ENCODE data around the gene MAB21L1. TPM values are rescaled to one million over a fixed set of nuclear protein-coding genes. Genes with fewer than 3 reads are reported as not detected.

The MAB21L1 gene
- total RNA-seq, 6 donors from 2014 or later = 0.14 TPM; not detected in 5

DNA sequence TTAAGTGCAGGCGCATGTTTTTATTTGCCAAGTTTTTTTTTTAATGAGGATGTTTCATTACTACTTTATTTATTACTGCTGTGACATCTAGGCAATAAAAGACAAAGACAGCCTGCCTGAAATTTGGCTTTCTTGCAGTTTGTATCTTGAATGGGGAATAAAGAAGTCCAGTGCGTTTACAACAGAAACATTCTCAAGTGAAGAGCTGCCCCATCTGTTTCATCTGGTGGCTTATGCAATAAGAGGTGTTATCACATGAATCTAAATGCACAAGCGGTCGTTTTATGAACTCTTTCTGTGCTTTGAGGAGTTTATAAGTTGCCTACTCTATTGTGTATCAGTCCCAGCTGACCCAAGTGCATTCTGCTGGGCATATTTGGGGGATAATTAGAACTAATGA lies 12.6 kb upstream of the MAB21L1 start:
- no peak for ATAC-seq (ENCODE audit: low FRiP score in 2 of 2)
- no peaks in the 10 kb centered on the region for H3K27me3 ChIP-seq
- no peaks in the 10 kb centered on the region for H3K36me3 ChIP-seq
- no peaks in the 10 kb centered on the region for H3K9me3 ChIP-seq
- TF ChIP-seq POLR2A (IDR thresholded peaks at IDR 0.05) (no peak), EP300 (IDR thresholded peaks at IDR 0.05) (no peak), POLR2AphosphoS5 (IDR thresholded peaks at IDR 0.05) (no peak)
- TF ChIP-seq, protein P1, sequence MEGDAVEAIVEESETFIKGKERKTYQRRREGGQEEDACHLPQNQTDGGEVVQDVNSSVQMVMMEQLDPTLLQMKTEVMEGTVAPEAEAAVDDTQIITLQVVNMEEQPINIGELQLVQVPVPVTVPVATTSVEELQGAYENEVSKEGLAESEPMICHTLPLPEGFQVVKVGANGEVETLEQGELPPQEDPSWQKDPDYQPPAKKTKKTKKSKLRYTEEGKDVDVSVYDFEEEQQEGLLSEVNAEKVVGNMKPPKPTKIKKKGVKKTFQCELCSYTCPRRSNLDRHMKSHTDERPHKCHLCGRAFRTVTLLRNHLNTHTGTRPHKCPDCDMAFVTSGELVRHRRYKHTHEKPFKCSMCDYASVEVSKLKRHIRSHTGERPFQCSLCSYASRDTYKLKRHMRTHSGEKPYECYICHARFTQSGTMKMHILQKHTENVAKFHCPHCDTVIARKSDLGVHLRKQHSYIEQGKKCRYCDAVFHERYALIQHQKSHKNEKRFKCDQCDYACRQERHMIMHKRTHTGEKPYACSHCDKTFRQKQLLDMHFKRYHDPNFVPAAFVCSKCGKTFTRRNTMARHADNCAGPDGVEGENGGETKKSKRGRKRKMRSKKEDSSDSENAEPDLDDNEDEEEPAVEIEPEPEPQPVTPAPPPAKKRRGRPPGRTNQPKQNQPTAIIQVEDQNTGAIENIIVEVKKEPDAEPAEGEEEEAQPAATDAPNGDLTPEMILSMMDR (IDR thresholded peaks at IDR 0.05) = no peak
- H3K27ac ChIP-seq = no peak overlapping the region
- DNase-seq = no peak
- no peak overlapping the region for H3K4me3 ChIP-seq
- WGBS, 2 donors = 81 to 82% methylated on average over 4 of the region's 4 CpGs
- no peaks in the 10 kb centered on the region for H3K4me1 ChIP-seq

DNA sequence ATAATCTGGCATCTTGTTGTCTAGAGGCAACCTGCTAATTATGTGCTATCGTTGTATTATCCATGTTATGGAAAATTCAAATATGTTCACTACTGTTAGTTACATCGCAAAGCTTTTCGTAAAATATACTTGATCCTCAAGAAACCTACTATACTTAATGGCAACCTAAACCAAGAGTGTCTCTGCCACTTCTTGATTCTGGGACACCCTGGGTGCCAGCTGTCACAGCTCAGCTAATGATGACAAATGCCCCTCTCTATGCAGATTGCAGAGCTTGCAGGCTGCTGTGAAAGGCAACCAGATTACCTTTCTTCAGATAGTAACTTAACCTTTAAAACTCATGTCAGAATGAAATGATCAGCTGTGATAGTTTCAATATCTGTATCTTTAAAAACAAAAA lies 8.9 kb upstream of the MAB21L1 start:
- TF ChIP-seq POLR2AphosphoS5 (IDR thresholded peaks at IDR 0.05) = no peak
- TF ChIP-seq, protein P1 (IDR thresholded peaks at IDR 0.05) = no peak
- no peak for TF ChIP-seq EP300 (IDR thresholded peaks at IDR 0.05)
- TF ChIP-seq POLR2A (IDR thresholded peaks at IDR 0.05) = no peak
- ATAC-seq (ENCODE audit: low FRiP score in 2 of 2) = no peak
- no peak for DNase-seq
- Histone ChIP-seq H3K27me3 (no peaks in the 10 kb centered on the region), H3K36me3 (no peaks in the 10 kb centered on the region), H3K4me1 (no peaks in the 10 kb centered on the region), H3K9me3 (no peaks in the 10 kb centered on the region), H3K27ac (no peak overlapping the region), H3K4me3 (no peak overlapping the region)
- 89 to 94% methylated on average over 3 of the region's 3 CpGs for WGBS, 2 donors

DNA sequence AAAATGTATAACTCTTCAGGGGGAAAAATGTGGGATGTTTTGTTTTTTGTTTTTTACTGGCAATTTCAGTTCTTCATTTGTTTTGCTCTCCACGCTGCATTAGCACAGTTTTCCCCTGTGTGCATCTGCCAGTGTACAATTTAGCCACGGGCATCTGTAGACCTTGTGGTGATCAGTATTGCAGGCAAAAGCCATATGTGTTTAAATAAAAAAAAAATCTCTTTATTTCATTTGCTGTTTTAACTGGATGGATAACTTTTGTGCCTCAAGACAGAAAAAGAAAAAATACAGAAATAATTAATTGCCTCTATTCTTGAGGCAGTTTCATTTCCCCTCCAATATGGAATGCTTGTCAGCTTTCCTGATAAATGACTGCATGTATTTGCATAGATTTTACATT lies 7.9 kb upstream of the MAB21L1 start:
- H3K9me3 ChIP-seq = no peaks in the 10 kb centered on the region
- no peak for ATAC-seq (ENCODE audit: low FRiP score in 2 of 2)
- 81 to 85% methylated on average over 2 of the region's 2 CpGs for WGBS, 2 donors
- TF ChIP-seq POLR2AphosphoS5 (IDR thresholded peaks at IDR 0.05) (no peak), EP300 (IDR thresholded peaks at IDR 0.05) (no peak)
- no peaks in the 10 kb centered on the region for H3K4me1 ChIP-seq
- no peak for DNase-seq
- H3K27ac ChIP-seq = no peak overlapping the region
- no peak overlapping the region for H3K4me3 ChIP-seq
- H3K27me3 ChIP-seq = no peaks in the 10 kb centered on the region
- no peaks in the 10 kb centered on the region for H3K36me3 ChIP-seq

DNA sequence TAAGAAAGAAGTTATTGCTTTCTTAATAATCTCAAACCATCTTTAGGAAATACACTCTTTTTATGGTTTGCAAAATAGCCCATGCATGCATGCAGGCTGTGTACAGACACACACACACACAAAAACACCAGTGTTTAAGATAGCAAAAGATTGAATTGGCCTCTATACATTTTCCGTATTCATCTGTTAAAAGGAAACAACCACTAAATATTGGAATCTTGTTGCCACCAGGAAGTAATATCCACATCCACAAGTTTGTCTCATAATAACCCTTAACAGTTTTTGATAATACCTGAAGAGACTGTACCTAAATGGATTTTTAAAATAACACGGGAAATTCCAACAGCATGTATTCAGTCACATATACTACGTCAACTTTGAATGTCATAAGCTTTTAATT lies 7.3 kb upstream of the MAB21L1 start:
- no peak for ATAC-seq (ENCODE audit: low FRiP score in 2 of 2)
- WGBS, 2 donors = 90 to 92% methylated on average over 3 of the region's 3 CpGs
- no peaks in the 10 kb centered on the region for H3K4me1 ChIP-seq
- TF ChIP-seq POLR2AphosphoS5 (IDR thresholded peaks at IDR 0.05) (no peak), EP300 (IDR thresholded peaks at IDR 0.05) (no peak), POLR2A (IDR thresholded peaks at IDR 0.05) (no peak)
- TF ChIP-seq, protein P1 (IDR thresholded peaks at IDR 0.05) = no peak
- DNase-seq = no peak
- H3K9me3 ChIP-seq = no peaks in the 10 kb centered on the region
- H3K36me3 ChIP-seq = no peaks in the 10 kb centered on the region
- no peak overlapping the region for H3K27ac ChIP-seq
- H3K4me3 ChIP-seq = no peak overlapping the region
- H3K27me3 ChIP-seq = peaks cover 0 to 2% (median under 1%) of the 10 kb centered on the region in 4 donors

DNA sequence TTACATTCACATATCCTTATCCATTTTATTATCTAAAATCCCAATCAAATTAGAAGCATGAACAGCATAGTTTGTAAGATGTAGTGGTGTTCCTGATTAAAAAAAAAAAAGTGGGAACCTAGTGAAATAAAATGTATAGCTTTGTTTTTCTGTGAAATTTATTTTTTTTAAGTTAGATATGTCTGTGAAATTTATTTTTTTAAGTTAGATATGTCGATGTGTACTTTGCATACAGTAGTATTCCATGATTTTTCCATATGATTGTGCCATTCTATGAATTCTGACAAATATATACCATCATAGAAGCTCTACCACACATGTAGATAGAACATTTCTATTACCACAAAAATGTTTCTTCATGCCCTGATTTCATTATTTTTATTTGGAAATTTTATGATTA lies 6.0 kb upstream of the MAB21L1 start:
- WGBS, 2 donors = 75 to 94% methylated on average over 1 of the region's 1 CpG
- ATAC-seq (ENCODE audit: low FRiP score in 2 of 2) (no peak), DNase-seq (no peak)
- Histone ChIP-seq H3K9me3 (no peaks in the 10 kb centered on the region), H3K27ac (no peak overlapping the region), H3K4me1 (no peaks in the 10 kb centered on the region), H3K4me3 (no peak overlapping the region), H3K27me3 (peaks cover 0 to 14% (median 4%) of the 10 kb centered on the region in 4 donors), H3K36me3 (no peaks in the 10 kb centered on the region)
- TF ChIP-seq EP300 (IDR thresholded peaks at IDR 0.05) = no peak

DNA sequence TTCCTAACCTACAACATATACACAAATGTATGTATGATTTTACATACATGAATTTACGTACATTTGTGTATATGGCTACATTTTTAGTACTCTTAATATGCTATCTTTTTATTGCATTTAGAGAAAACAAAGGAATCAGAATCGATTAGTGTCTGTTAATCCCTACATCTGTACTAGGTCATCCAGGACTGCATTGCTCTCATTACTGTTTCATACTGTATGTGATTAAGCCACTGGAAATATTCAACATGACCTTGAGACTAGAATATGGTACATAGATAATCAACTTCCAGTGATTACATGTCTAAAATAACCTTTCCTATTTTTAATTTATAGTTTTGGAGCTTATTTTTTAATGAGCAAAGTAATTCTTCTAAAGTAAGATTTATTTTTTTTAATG lies 5.3 kb upstream of the MAB21L1 start:
- no peak for TF ChIP-seq POLR2A (IDR thresholded peaks at IDR 0.05)
- TF ChIP-seq, protein P1 (IDR thresholded peaks at IDR 0.05) = no peak
- TF ChIP-seq EP300 (IDR thresholded peaks at IDR 0.05) = no peak
- no peak for TF ChIP-seq POLR2AphosphoS5 (IDR thresholded peaks at IDR 0.05)
- Histone ChIP-seq H3K4me1 (no peaks in the 10 kb centered on the region), H3K27me3 (peaks cover 0 to 19% (median 4%) of the 10 kb centered on the region in 4 donors), H3K36me3 (no peaks in the 10 kb centered on the region), H3K27ac (no peak overlapping the region), H3K4me3 (no peak overlapping the region), H3K9me3 (no peaks in the 10 kb centered on the region)
- 85 to 92% methylated on average over 2 of the region's 2 CpGs for WGBS, 2 donors
- no peak for ATAC-seq (ENCODE audit: low FRiP score in 2 of 2)
- no peak for DNase-seq
